ENCODE data around the gene RANBP10. TPM values are rescaled to one million over a fixed set of nuclear protein-coding genes. Genes with fewer than 3 reads are reported as not detected.

Gene RANBP10
- total RNA-seq, 2 experiments from 2014 or later, result 12.3 to 20.0 TPM

DNA sequence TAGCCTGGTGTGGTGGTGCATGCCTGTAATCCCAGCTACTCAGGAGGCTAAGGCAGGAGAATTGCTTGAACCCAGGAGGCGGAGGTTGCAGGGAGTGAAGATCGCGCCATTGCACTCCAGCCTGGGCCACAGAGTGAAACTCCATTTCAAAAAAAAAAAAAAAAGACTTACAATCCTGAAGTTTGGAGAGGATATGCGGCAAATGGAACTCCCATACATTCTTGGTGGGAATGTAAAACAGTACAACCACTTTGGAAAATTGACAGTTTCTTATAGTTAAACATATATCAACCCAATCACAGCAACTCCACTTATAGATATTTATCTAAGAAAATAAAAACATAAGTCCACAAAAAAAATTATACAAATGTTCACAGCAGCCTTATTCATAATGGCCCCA, 99.2 kb downstream of the RANBP10 start:
- ChIA-PET POLR2A (interaction anchor here (0.9 kb wide), 1 partner anchor 35 kb away, joined by 4 read pairs; no protein-coding TSS in a partner anchor), CTCF (ENCODE audit: unreplicated experiment) (no interaction called here)

DNA sequence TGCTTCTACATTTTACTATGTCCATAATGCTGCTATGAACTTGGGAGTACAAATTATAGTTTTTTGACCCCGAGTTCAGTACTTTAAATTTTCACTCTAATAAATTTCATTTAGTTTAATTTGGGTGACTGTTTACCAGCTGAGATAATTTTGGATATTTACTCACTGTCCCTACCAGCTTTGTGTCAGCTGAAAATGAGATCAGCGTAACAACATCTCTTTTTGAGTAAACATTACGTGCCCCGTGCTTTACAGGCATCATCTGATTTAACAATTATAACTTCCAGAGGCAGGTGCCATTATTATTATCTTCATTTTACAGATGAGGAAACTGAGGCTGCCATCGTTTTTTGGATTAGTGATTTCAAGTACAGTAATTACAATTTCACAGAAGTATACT, 102.2 kb downstream of the RANBP10 start:
- Histone ChIP-seq H3K9me2 (ENCODE audit: insufficient read depth, low read length) (no peaks in the 10 kb centered on the region), H3K4me3 (ENCODE audit: low read depth, low read length, poor library complexity, severe bottlenecking) (no peak overlapping the region), H3K9me3 (ENCODE audit: low read length) (0 out of 2 replicates have a peak, but pooled peaks cover 6% of the 10 kb centered on the region), H3K36me3 (ENCODE audit: insufficient read depth, low read length) (peaks cover 8% of the 10 kb centered on the region), H3K4me1 (ENCODE audit: insufficient read depth, low read length, poor library complexity, severe bottlenecking) (peaks cover 5% of the 10 kb centered on the region), H3K27ac (ENCODE audit: low read depth, low read length, poor library complexity, severe bottlenecking) (no peak overlapping the region), H2AFZ (ENCODE audit: low read length) (no peak overlapping the region), H4K20me1 (ENCODE audit: insufficient read depth, low read length) (no peaks in the 10 kb centered on the region), H3K4me2 (ENCODE audit: low read length) (no peak overlapping the region), H3K79me2 (ENCODE audit: insufficient read depth, low read depth, low read length) (peaks cover 4% of the 10 kb centered on the region; the same call in 1 of the 2 replicates)
- intact Hi-C loops (cut with micrococcal nuclease; ENCODE audit: unreplicated experiment), result no loop called here
- no peak for DNase-seq (ENCODE audit: low spot score)
- ChIA-PET POLR2A (interaction anchor here (2.0 kb wide), 1 partner anchor 11 kb away, joined by 8 read pairs; no protein-coding TSS in a partner anchor), CTCF (ENCODE audit: unreplicated experiment) (no interaction called here)
- TF ChIP-seq, protein P1, sequence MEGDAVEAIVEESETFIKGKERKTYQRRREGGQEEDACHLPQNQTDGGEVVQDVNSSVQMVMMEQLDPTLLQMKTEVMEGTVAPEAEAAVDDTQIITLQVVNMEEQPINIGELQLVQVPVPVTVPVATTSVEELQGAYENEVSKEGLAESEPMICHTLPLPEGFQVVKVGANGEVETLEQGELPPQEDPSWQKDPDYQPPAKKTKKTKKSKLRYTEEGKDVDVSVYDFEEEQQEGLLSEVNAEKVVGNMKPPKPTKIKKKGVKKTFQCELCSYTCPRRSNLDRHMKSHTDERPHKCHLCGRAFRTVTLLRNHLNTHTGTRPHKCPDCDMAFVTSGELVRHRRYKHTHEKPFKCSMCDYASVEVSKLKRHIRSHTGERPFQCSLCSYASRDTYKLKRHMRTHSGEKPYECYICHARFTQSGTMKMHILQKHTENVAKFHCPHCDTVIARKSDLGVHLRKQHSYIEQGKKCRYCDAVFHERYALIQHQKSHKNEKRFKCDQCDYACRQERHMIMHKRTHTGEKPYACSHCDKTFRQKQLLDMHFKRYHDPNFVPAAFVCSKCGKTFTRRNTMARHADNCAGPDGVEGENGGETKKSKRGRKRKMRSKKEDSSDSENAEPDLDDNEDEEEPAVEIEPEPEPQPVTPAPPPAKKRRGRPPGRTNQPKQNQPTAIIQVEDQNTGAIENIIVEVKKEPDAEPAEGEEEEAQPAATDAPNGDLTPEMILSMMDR (conservative IDR thresholded peaks at IDR 0.05; ENCODE audit: low read length), result no peak
- no peak for TF ChIP-seq EZH2phosphoT487 (IDR thresholded peaks at IDR 0.05; ENCODE audit: borderline replicate concordance, low read depth, low read length)
- BruUV-seq (replicated peaks), result TSS peak; percentile 24

More for the DNA sequence above, 99.2 kb downstream of the RANBP10 start:
- BruUV-seq (replicated peaks), result no TSS peak
- no peaks in the 10 kb centered on the region for H3K36me3 ChIP-seq (ENCODE audit: insufficient read depth, low read length)
- H3K9me2 ChIP-seq (ENCODE audit: insufficient read depth, low read length), result no peaks in the 10 kb centered on the region
- DNase-seq (ENCODE audit: low spot score), result no peak
- no peaks in the 10 kb centered on the region for H3K9me3 ChIP-seq (ENCODE audit: low read length)
- no peak overlapping the region for H3K4me3 ChIP-seq (ENCODE audit: low read depth, low read length, poor library complexity, severe bottlenecking)
- no peaks in the 10 kb centered on the region for H4K20me1 ChIP-seq (ENCODE audit: insufficient read depth, low read length)
- H2AFZ ChIP-seq (ENCODE audit: low read length), result no peak overlapping the region
- no peak overlapping the region for H3K27ac ChIP-seq (ENCODE audit: low read depth, low read length, poor library complexity, severe bottlenecking)
- TF ChIP-seq EZH2phosphoT487 (IDR thresholded peaks at IDR 0.05; ENCODE audit: borderline replicate concordance, low read depth, low read length), result no peak
- TF ChIP-seq, protein P1 (conservative IDR thresholded peaks at IDR 0.05; ENCODE audit: low read length), result no peak
- peaks cover 4% of the 10 kb centered on the region; the same call in 1 of the 2 replicates for H3K79me2 ChIP-seq (ENCODE audit: insufficient read depth, low read depth, low read length)
- peaks cover 5% of the 10 kb centered on the region for H3K4me1 ChIP-seq (ENCODE audit: insufficient read depth, low read length, poor library complexity, severe bottlenecking)
- intact Hi-C loops (cut with micrococcal nuclease; ENCODE audit: unreplicated experiment), result no loop called here
- H3K4me2 ChIP-seq (ENCODE audit: low read length), result no peak overlapping the region

DNA sequence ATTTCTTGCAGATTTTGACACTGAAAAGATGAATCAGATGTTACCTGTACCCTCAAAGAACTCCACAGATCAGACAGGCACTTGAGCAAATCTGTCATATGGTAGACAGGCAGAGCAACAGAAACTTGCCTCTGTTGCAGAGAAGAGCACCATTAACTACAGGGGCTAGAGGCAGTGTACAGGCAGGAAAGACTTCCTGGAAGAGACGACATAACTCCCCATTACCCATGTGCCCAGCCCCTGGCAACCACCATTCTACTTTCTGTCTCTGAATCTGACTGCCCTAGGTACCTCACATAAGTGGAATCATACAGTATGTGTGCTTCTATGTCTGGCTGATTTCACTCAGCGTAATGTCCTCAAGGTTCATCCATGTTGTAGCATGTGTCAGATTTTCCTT, 102.7 kb downstream of the RANBP10 start:
- no peak for DNase-seq (ENCODE audit: low spot score)
- intact Hi-C loops (cut with micrococcal nuclease; ENCODE audit: unreplicated experiment), result no loop called here
- Histone ChIP-seq H3K4me2 (ENCODE audit: low read length) (no peak overlapping the region), H3K9me2 (ENCODE audit: insufficient read depth, low read length) (no peaks in the 10 kb centered on the region), H3K79me2 (ENCODE audit: insufficient read depth, low read depth, low read length) (peaks cover 4% of the 10 kb centered on the region; the same call in 1 of the 2 replicates), H3K36me3 (ENCODE audit: insufficient read depth, low read length) (peaks cover 12% of the 10 kb centered on the region), H3K4me1 (ENCODE audit: insufficient read depth, low read length, poor library complexity, severe bottlenecking) (peaks cover 5% of the 10 kb centered on the region), H3K4me3 (ENCODE audit: low read depth, low read length, poor library complexity, severe bottlenecking) (no peak overlapping the region), H3K27ac (ENCODE audit: low read depth, low read length, poor library complexity, severe bottlenecking) (no peak overlapping the region), H3K9me3 (ENCODE audit: low read length) (0 out of 2 replicates have a peak, but pooled peaks cover 6% of the 10 kb centered on the region), H4K20me1 (ENCODE audit: insufficient read depth, low read length) (no peaks in the 10 kb centered on the region), H2AFZ (ENCODE audit: low read length) (no peak overlapping the region)
- CTCF ChIA-PET (ENCODE audit: unreplicated experiment), result no interaction called here
- no TSS peak for BruUV-seq (replicated peaks)
- TF ChIP-seq EZH2phosphoT487 (IDR thresholded peaks at IDR 0.05; ENCODE audit: borderline replicate concordance, low read depth, low read length), result no peak
- TF ChIP-seq, protein P1 (conservative IDR thresholded peaks at IDR 0.05; ENCODE audit: low read length), result no peak
- POLR2A ChIA-PET, result interaction anchor here (2.0 kb wide), 1 partner anchor 12 kb away, joined by 8 read pairs; no protein-coding TSS in a partner anchor
